ELF-1 (cell line): ENCODE results near the gene NARF.
"Not testable (repeated sequence)": the region's sequence is repeated elsewhere in the genome, so short reads cannot be mapped to it uniquely, and the experiment has no call there.

Source experiments
- DNase-seq: peaks from one replicate; pipeline ENCODE4 v3.0.0-alpha.2; 2016; ENCODE audit warnings: low read depth, low spot score

Gene NARF

GRCh38 chr17:82497483-82498405 is 39.2 kb downstream of the NARF start:
- DNase-seq = peak; percentile 66

GRCh38 chr17:82502207-82502606 is 43.7 kb downstream of the NARF start:
- no peak for DNase-seq

- DNase-seq = no peak
Observed at GRCh38 chr17:82503094-82503727, 44.7 kb downstream of the NARF start.

- no peak for DNase-seq
Observed at GRCh38 chr17:82503728-82504308, 45.3 kb downstream of the NARF start.

- DNase-seq = no peak
Observed at GRCh38 chr17:82505296-82505695, 46.8 kb downstream of the NARF start.

GRCh38 chr17:82506402-82506801 is 47.9 kb downstream of the NARF start:
- not testable (repeated sequence) for DNase-seq

- DNase-seq = no peak
Observed at GRCh38 chr17:82507631-82508175, 49.2 kb downstream of the NARF start.

- DNase-seq = not testable (repeated sequence)
Observed at GRCh38 chr17:82511642-82512041, 53.1 kb downstream of the NARF start.

GRCh38 chr17:82513864-82514263 is 55.3 kb downstream of the NARF start:
- DNase-seq = not testable (repeated sequence)

- DNase-seq = no peak
Observed at GRCh38 chr17:82517230-82517865, 58.8 kb downstream of the NARF start.

- DNase-seq = peak; percentile 93
Observed at GRCh38 chr17:82518826-82519810, 60.6 kb downstream of the NARF start, which contains the start of gene FOXK2. FOXK2 (plus strand) TSS chr17:82519732; CDS start chr17:82519889, 157 bp downstream.

GRCh38 chr17:82519971-82520903 is 61.7 kb downstream of the NARF start:
- peak; percentile 27 for DNase-seq

- no peak for DNase-seq
Observed at GRCh38 chr17:82524540-82524939, 66.0 kb downstream of the NARF start.

GRCh38 chr17:82525712-82526111 is 67.2 kb downstream of the NARF start:
- no peak for DNase-seq

- no peak for DNase-seq
Observed at GRCh38 chr17:82527898-82528297, 69.4 kb downstream of the NARF start.

GRCh38 chr17:82528484-82529265 is 70.1 kb downstream of the NARF start:
- peak; percentile 63 for DNase-seq

GRCh38 chr17:82529914-82530300 is 71.4 kb downstream of the NARF start:
- DNase-seq = no peak

GRCh38 chr17:82531431-82531881 is 72.9 kb downstream of the NARF start:
- no peak for DNase-seq
